Endothelial cell of umbilical vein (primary cell): ENCODE measurements around the gene ZNG1A. TPM values are rescaled to one million over a fixed set of nuclear protein-coding genes. Genes with fewer than 3 reads are reported as not detected.

Experiments
- BruUV-seq: library from RNA; stranded (reverse); fragments of 400-500 nt; replicated peaks from 2 replicates; lab custom pipeline; 2021; lab: Mats Ljungman, UMichigan
- CTCF ChIA-PET: fragments of 300-600, 350-600 bp; sonication (Branson Sonifier 250); formaldehyde crosslinking; loops from one replicate; lab custom pipeline; 2021; ENCODE audit warnings: antibody characterized with exemption, inconsistent platforms; lab: Charles Lee
- POLR2A ChIA-PET: fragments of 300-600, 350-600 bp; sonication (Branson Sonifier 250); formaldehyde crosslinking; loops from one replicate; lab custom pipeline; 2021; ENCODE audit warnings: antibody characterized with exemption, inconsistent platforms; lab: Charles Lee
- DNase-seq: peaks from one replicate; pipeline ENCODE4 v3.0.0-alpha.2; 2011; ENCODE audit warnings: low read depth, low spot score
- FAIRE-seq: peaks from 2 replicates; lab custom pipeline; 2011; peaks lifted over from hg19 to GRCh38; lab: Jason Lieb, UNC
- H2AFZ ChIP-seq: 2 replicates; pipeline ENCODE4 v1.6.0; 2012; ENCODE audit warnings: low read depth, low read length, control low read depth, inconsistent platforms
- H3K27ac ChIP-seq: 2 replicates; pipeline ENCODE4 v1.5.1; 2011; ENCODE audit warnings: low read depth, mild to moderate bottlenecking, control low read depth, low read length, moderate library complexity; ENCODE audit not compliant: insufficient read depth
- H3K27me3 ChIP-seq, 2 experiments: 2 replicates each; pipeline versions ENCODE4 v1.6.0 to v1.6.1; 2011; ENCODE audit warnings: low read length in 2 of 2, mixed read lengths in 1 of 2; ENCODE audit not compliant: control insufficient read depth in 2 of 2, insufficient read depth in 2 of 2
- H3K36me3 ChIP-seq, 2 experiments: 2 replicates in 1 of 2; 3 replicates in 1 of 2; pipeline ENCODE4 v1.5.1; 2011; ENCODE audit warnings: low read length in 2 of 2, mild to moderate bottlenecking in 1 of 2, moderate library complexity in 1 of 2; ENCODE audit not compliant: control insufficient read depth in 2 of 2, insufficient read depth in 2 of 2; ENCODE audit errors: extremely low read depth in 1 of 2
- H3K4me1 ChIP-seq: 3 replicates; pipeline ENCODE4 v1.5.1; 2011; ENCODE audit warnings: mild to moderate bottlenecking, low read length; ENCODE audit not compliant: control insufficient read depth, insufficient read depth; ENCODE audit errors: extremely low read depth
- H3K4me2 ChIP-seq: 2 replicates; pipeline ENCODE4 v1.6.1; 2011; ENCODE audit warnings: low read length, control low read depth, mixed read lengths; ENCODE audit not compliant: insufficient read depth
- H3K4me3 ChIP-seq, 3 experiments: fragments of 200-600 bp in 1 of 3; sonication (generic), shearing (Covaris generic) in 1 of 3; replicated peaks in 1 of 3; 2 replicates each; pipeline ENCODE4 v1.5.1; 2011 to 2016; ENCODE audit warnings: control low read depth in 3 of 3, low read length in 3 of 3, mild to moderate bottlenecking in 2 of 3, inconsistent platforms in 1 of 3, low read depth in 1 of 3, moderate library complexity in 1 of 3; ENCODE audit not compliant: insufficient read depth in 1 of 3
- H3K79me2 ChIP-seq: 2 replicates; pipeline ENCODE4 v1.6.0; 2012; ENCODE audit warnings: low read length, inconsistent platforms; ENCODE audit not compliant: control insufficient read depth, insufficient read depth
- H3K9ac ChIP-seq: replicated peaks from 2 replicates; pipeline ENCODE3; 2011; ENCODE audit warnings: low read length, control low read depth; ENCODE audit not compliant: insufficient read depth; ENCODE audit errors: extremely low read depth
- H3K9me1 ChIP-seq: replicated peaks from 3 replicates; pipeline ENCODE4 v1.6.0; 2011; ENCODE audit warnings: mild to moderate bottlenecking, low read length; ENCODE audit not compliant: control insufficient read depth, insufficient read depth; ENCODE audit errors: extremely low read depth
- H3K9me3 ChIP-seq: replicated peaks from 2 replicates; pipeline ENCODE4 v1.5.1; 2012; ENCODE audit warnings: low read length, inconsistent platforms; ENCODE audit not compliant: control insufficient read depth, insufficient read depth
- H4K20me1 ChIP-seq: replicated peaks from 2 replicates; pipeline ENCODE3; 2011; ENCODE audit warnings: mild to moderate bottlenecking, low read length; ENCODE audit not compliant: control insufficient read depth, insufficient read depth; ENCODE audit errors: extremely low read depth
- CTCF ChIP-seq, 2 donors: IDR thresholded peaks; 1 replicate in 1 of 2; 2 replicates in 1 of 2; pipeline ENCODE4 v1.5.1; 2011; ENCODE audit warnings: low read length in 2 of 2, mild to moderate bottlenecking in 2 of 2, moderate library complexity in 2 of 2, control low read depth in 1 of 2, inconsistent platforms in 1 of 2, low read depth in 1 of 2; ENCODE audit not compliant: insufficient read depth in 1 of 2; ENCODE audit errors: extremely low read depth in 1 of 2
- EZH2 ChIP-seq: IDR thresholded peaks from 2 replicates; pipeline ENCODE4 v1.6.1; 2012; ENCODE audit warnings: borderline replicate concordance, low read depth, mild to moderate bottlenecking, moderate library complexity, low read length, inconsistent platforms; ENCODE audit not compliant: severe bottlenecking
- FOS ChIP-seq: IDR thresholded peaks from 2 replicates; pipeline ENCODE4 v1.6.1; 2011; ENCODE audit warnings: mild to moderate bottlenecking, low read length, moderate library complexity, borderline replicate concordance; ENCODE audit not compliant: insufficient read depth
- GATA2 ChIP-seq: IDR thresholded peaks from 2 replicates; pipeline ENCODE4 v1.7.0; 2011; ENCODE audit warnings: low read depth, mild to moderate bottlenecking, moderate library complexity, mixed read lengths, low read length; ENCODE audit not compliant: insufficient read length, insufficient read depth
- JUN ChIP-seq: IDR thresholded peaks from 2 replicates; pipeline ENCODE4 v1.6.1; 2011; ENCODE audit warnings: borderline replicate concordance, low read depth; ENCODE audit not compliant: insufficient read length, insufficient read depth
- MAX ChIP-seq: IDR thresholded peaks from 2 replicates; pipeline ENCODE4 v1.6.1; 2011; ENCODE audit not compliant: insufficient read depth, insufficient read length
- MYC ChIP-seq: IDR thresholded peaks from one replicate; pipeline ENCODE4 v1.6.1; 2011; ENCODE audit warnings: mild to moderate bottlenecking, low read depth, low read length
- POLR2A ChIP-seq: IDR thresholded peaks from 2 replicates; pipeline ENCODE4 v1.6.1; 2012; ENCODE audit warnings: low read depth, mild to moderate bottlenecking, control low read depth, low read length
- POLR2AphosphoS5 ChIP-seq: IDR thresholded peaks from 2 replicates; pipeline ENCODE4 v1.6.1; 2012; ENCODE audit warnings: low read depth, mild to moderate bottlenecking, control low read depth, low read length, moderate library complexity; ENCODE audit not compliant: insufficient read depth
- dilution Hi-C: fragments of 300-500 bp; cut with MboI; formaldehyde crosslinking; loops from one replicate; pipeline ENCODE4 v1.15.0; 2019; ENCODE audit warnings: low sequenced_read_pairs; ENCODE audit not compliant: extremely low pct_ligation_motif_present
- intact Hi-C: fragments of 100-400 bp; cut with micrococcal nuclease; formaldehyde crosslinking; loops from one replicate; pipeline ENCODE4 v1.10.0; 2022
- polyA plus RNA-seq, 4 experiments: library from polyadenylated mRNA; depleted of rRNA in 3 of 4; stranded (reverse) in 3 of 4; unstranded in 1 of 4; fragments of >200 nt; gene quantifications; 2 replicates each; pipeline versions ENCODE4 v1.2.1 to v1.2.3, GENCODE V29; 2011 to 2012; ENCODE audit warnings: missing spikeins in 1 of 4
- total RNA-seq: library from RNA; stranded (reverse); gene quantifications from 2 replicates; pipeline ENCODE4 v1.2.3, GENCODE V29; 2021

The ZNG1A gene
- total and polyA plus RNA-seq, 2 donors (not counting 3 experiments of a cell fraction or from before 2014, with no cell fraction given): 14.3 to 39.8 TPM

- no peak for DNase-seq
- TF ChIP-seq FOS: no peak
- no peak for TF ChIP-seq MYC
- no peak for TF ChIP-seq POLR2A
- no peak for TF ChIP-seq POLR2AphosphoS5
- TF ChIP-seq CTCF (IDR thresholded peaks at IDR 0.05; ENCODE audit: extremely low read depth in 1 of 2, insufficient read depth in 1 of 2, low read depth in 1 of 2, low read length in 2 of 2): no peak
- TF ChIP-seq MAX: no peak
- TF ChIP-seq EZH2: no peak
- no peak for TF ChIP-seq GATA2
- no peak for TF ChIP-seq JUN
- POLR2A ChIA-PET: interaction anchor here (1.4 kb wide), 1 partner anchor 9 kb away, joined by 5 read pairs; the partner anchor contains the start of gene DOCK8
These were observed 45.2 kb upstream of the ZNG1A start for GRCh38 chr9:224026-224425.

More at GRCh38 chr9:224026-224425, 45.2 kb upstream of the ZNG1A start:
- Histone ChIP-seq H3K27ac (no peak overlapping the region), H3K4me2 (peak overlapping the region; percentile 47), H3K9me3 (no peaks in the 10 kb centered on the region), H2AFZ (no peak overlapping the region), H3K9me1 (peaks cover 2% of the 10 kb centered on the region), H3K27me3 (peaks cover 0 to 10% of the 10 kb centered on the region in 2 experiments), H3K4me3 (no peak overlapping the region), H3K9ac (no peak overlapping the region), H3K4me1 (peaks cover 12% of the 10 kb centered on the region), H3K79me2 (no peaks in the 10 kb centered on the region), H4K20me1 (no peaks in the 10 kb centered on the region), H3K36me3 (no peaks in the 10 kb centered on the region)
- no TSS peak for BruUV-seq
- CTCF ChIA-PET: interaction anchor here (3.1 kb wide), 1 partner anchor 9 kb away, joined by 24 read pairs; the partner anchor contains the start of gene DOCK8
- intact Hi-C loops (no loop called here), dilution Hi-C loops (no loop called here)
- FAIRE-seq: peak; percentile 79
